Upper lobe of right lung (tissue), 1 donor: ENCODE data around the gene STARD7. TPM values are rescaled to one million over a fixed set of nuclear protein-coding genes. Genes with fewer than 3 reads are reported as not detected.

Experiments
- ATAC-seq: fragments of 200-7000 bp; cut with Tn5 transposase; one replicate; pipeline ENCODE4 v1.9.1; 2020; ENCODE audit warnings: mild to moderate bottlenecking, moderate library complexity
- DNase-seq: peaks from one replicate; pipeline ENCODE4 v3.0.0-alpha.2; 2020
- H3K27ac ChIP-seq: fragments of 200-600 bp; one replicate; pipeline ENCODE4 v1.8.0; 2022
- H3K27me3 ChIP-seq: fragments of 200-600 bp; one replicate; pipeline ENCODE4 v1.8.0; 2022; ENCODE audit warnings: mild to moderate bottlenecking
- H3K36me3 ChIP-seq: fragments of 200-600 bp; one replicate; pipeline ENCODE4 v1.8.0; 2022
- H3K4me1 ChIP-seq: fragments of 200-600 bp; one replicate; pipeline ENCODE4 v1.8.0; 2022
- H3K4me3 ChIP-seq: fragments of 200-600 bp; one replicate; pipeline ENCODE4 v1.8.0; 2022; ENCODE audit warnings: mild to moderate bottlenecking
- H3K9me3 ChIP-seq: fragments of 200-600 bp; one replicate; pipeline ENCODE4 v1.8.0; 2022
- intact Hi-C: fragments of 100-400 bp; cut with DNase I; formaldehyde crosslinking; loops from one replicate; pipeline ENCODE4 v1.11.0; 2022
- total RNA-seq: library from RNA; stranded (reverse); fragmentation: NEBNext Ultra II Directional; extraction: Animal tissue kit (Norgen Biotek cat#: 25700); gene quantifications from one replicate; pipeline ENCODE4 v1.2.1, GENCODE V29; 2021
- TF ChIP-seq, protein P1 (sequence below): fragments of 200-600 bp; IDR thresholded peaks from one replicate; pipeline ENCODE4 v1.8.0; 2022; ENCODE audit warnings: antibody characterized with exemption
- donor health status: DM: no; HTN: yes; CAD: no; lungs with severe emphysema.

The STARD7 gene
- total RNA-seq, 1 donor from 2014 or later, result 156 TPM

DNA sequence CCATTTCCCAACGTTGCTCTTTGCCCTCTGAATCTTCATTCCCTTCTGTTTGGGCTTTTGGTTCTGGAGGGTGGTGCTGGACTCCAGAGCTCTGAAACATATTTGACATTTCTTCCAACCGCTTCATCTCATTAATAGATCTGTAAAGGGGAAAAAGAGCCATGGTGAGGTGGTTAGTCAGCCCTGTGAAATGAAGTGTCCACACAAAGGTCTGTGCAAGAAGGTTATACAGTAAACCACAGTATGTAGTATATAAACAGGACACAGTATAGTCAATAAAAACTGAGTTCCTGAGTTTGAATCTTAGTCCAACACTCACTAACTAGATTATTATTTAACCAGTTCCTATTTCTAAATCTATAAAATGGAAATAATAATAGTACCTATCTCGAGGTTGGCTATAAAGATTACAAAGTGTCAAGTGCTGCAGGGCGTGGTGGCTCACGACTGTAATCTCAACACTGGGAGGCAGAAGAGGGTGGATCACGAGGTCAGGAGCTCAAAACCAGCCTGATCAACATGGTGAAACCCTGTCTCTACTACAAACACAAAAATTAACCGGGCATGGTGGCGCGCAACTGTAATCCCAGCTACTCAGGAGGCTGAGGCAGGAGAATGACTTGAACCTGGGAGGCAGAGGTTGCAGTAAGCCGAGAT is 13.1 kb downstream of the STARD7 start:
- peaks cover 32% of the 10 kb centered on the region for H3K4me1 ChIP-seq
- H3K36me3 ChIP-seq, result peaks cover 49% of the 10 kb centered on the region
- no peaks in the 10 kb centered on the region for H3K27me3 ChIP-seq
- peak; percentile 57 for ATAC-seq
- no peak overlapping the region for H3K4me3 ChIP-seq
- intact Hi-C loops, result no loop called here
- no peaks in the 10 kb centered on the region for H3K9me3 ChIP-seq
- TF ChIP-seq, protein P1, sequence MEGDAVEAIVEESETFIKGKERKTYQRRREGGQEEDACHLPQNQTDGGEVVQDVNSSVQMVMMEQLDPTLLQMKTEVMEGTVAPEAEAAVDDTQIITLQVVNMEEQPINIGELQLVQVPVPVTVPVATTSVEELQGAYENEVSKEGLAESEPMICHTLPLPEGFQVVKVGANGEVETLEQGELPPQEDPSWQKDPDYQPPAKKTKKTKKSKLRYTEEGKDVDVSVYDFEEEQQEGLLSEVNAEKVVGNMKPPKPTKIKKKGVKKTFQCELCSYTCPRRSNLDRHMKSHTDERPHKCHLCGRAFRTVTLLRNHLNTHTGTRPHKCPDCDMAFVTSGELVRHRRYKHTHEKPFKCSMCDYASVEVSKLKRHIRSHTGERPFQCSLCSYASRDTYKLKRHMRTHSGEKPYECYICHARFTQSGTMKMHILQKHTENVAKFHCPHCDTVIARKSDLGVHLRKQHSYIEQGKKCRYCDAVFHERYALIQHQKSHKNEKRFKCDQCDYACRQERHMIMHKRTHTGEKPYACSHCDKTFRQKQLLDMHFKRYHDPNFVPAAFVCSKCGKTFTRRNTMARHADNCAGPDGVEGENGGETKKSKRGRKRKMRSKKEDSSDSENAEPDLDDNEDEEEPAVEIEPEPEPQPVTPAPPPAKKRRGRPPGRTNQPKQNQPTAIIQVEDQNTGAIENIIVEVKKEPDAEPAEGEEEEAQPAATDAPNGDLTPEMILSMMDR, result no peak
- H3K27ac ChIP-seq, result no peak overlapping the region
- DNase-seq, result peak; percentile 17

DNA sequence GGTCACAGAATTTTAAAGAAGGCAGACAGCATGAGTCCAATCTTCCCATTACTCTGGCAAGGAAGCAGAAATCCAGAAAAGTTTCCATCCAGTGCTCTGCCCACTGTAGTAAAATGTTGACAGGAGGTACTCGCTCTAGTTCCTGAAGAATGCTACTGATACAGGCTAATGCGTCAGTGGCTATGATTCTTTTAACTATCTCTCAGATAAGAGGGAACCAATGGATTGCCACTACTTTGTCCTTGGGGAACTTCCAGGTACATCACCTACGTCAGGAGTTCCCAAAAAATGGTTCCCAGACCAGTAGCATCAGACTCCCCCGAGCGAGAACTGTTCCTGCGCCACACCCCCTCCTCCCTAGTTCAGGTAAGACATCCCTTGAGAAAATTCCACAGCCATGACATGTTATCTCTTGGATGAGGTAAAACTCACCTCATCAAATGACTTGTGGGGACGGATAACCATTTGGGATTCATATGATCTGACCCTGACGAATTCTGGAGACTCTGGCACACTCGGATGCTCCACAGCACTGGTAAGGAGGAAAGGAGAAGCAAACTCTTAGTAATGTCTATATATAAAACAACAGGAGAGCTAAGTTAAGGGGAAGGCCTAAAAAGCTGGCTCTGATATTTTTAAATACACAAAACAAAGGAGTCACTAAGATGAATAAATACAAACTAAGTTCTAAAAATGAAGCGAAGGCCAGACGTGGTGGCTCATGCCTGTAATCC is 16.5 kb downstream of the STARD7 start:
- ATAC-seq, result no peak
- Histone ChIP-seq H3K27me3 (no peaks in the 10 kb centered on the region), H3K4me3 (no peak overlapping the region), H3K36me3 (peaks cover 75% of the 10 kb centered on the region), H3K9me3 (no peaks in the 10 kb centered on the region), H3K27ac (no peak overlapping the region), H3K4me1 (peaks cover 8% of the 10 kb centered on the region)
- no peak for DNase-seq
- TF ChIP-seq, protein P1, result no peak
- intact Hi-C loops, result no loop called here

DNA sequence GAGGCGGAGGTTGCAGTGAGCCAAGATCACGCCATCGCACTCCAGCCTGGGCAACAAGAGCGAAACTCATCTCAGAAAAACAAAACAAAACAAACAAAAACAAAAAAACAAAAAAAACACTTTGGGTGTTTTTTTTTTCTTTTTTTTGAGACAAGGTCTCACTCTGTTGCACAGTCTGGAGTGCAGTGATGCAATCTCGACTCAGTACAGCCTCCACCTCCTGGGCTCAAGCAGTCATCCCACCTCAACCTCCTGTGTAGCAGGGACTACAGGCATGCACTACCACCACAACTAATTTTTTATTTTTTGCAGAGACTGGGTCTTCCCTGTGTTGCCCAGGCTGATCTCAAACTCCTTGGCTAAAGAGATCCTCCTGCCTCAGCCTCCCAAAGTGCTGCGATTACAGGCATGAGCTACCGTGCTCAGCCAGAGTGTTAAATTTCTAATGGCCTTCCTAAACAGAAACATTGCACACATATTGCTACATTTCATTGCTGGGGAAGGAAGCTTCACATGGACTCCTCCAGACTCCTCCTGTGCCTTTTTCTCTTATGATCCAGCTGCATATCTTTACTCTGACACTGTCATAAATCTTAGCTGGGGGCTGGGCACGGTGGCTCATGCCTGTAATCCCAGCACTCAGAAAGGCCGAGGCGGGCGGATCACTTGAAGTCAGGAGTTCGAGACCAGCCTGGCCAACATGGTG is 19.7 kb downstream of the STARD7 start:
- no peak overlapping the region for H3K27ac ChIP-seq
- peaks cover 92% of the 10 kb centered on the region for H3K36me3 ChIP-seq
- DNase-seq, result no peak

DNA sequence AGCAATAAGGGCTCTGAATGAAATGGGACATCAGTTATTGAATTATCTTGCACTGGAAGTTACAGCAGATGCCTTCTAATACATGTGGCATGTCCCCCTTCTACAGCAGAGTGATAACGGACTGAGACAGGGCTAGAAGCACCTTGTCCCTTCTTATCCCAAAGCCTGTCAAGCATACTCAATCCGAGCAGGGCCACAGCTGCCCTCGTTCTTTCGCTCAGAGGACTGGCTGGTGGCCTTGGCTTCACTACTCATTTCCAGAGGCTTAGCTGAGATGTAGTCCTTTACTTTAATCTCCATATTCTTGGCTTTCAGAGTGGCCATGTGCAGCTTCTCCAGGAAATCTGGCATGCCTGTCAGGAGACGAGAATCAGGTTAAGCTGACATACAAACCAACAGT is 22.1 kb downstream of the STARD7 start:
- Histone ChIP-seq H3K9me3 (no peaks in the 10 kb centered on the region), H3K27ac (no peak overlapping the region), H3K27me3 (no peaks in the 10 kb centered on the region), H3K4me1 (no peaks in the 10 kb centered on the region), H3K36me3 (peaks cover 72% of the 10 kb centered on the region), H3K4me3 (no peak overlapping the region)
- TF ChIP-seq, protein P1, result no peak
- intact Hi-C loops, result no loop called here
- ATAC-seq (no peak), DNase-seq (no peak)

More for the DNA sequence above, 19.7 kb downstream of the STARD7 start:
- Histone ChIP-seq H3K9me3 (no peaks in the 10 kb centered on the region), H3K27me3 (no peaks in the 10 kb centered on the region), H3K4me1 (no peaks in the 10 kb centered on the region), H3K4me3 (no peak overlapping the region)
- TF ChIP-seq, protein P1, result no peak
- intact Hi-C loops, result no loop called here
- no peak for ATAC-seq

DNA sequence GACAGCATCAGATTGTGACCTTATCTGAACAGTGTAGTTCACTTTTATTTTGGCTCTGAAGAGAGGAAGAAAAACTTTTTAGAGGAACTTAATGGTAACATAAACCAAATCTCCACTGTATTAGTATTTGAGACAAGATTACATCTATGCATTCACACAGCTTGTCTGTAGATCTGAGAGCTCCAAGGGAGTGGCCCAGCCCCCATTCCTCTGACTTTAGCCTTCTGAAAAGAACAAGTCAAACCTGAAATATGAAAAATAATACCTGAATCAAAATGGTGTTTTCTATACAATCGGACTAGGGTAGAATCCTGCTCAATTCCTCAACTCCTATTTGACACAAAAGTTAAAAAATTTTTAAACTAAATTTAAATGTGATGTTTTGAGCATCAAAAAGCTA is 23.1 kb downstream of the STARD7 start:
- Histone ChIP-seq H3K4me1 (no peaks in the 10 kb centered on the region), H3K36me3 (peaks cover 62% of the 10 kb centered on the region), H3K27me3 (no peaks in the 10 kb centered on the region), H3K4me3 (no peak overlapping the region), H3K27ac (no peak overlapping the region), H3K9me3 (no peaks in the 10 kb centered on the region)
- TF ChIP-seq, protein P1, result no peak
- ATAC-seq (no peak), DNase-seq (no peak)
- intact Hi-C loops, result no loop called here
